Measurements from ENCODE around the gene LTBP2.

DNA sequence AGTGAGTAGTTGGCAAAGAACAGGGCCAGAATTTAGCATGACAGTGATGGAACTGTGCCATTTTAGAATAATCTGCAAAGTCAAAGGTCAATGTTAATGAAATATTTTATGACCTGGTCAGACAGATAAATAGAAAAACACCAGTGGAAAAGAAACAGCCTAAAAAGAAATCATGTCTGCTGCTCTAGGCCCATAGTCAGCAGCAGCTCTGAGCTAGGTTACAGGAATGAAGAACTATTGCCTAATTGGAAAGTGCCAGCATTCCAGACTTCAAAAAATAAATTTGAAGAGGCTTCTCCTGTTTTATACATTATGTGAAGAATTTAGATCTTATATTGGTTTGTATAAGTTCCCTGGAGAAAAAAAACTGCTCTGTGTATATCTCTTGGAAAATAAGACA is 128.7 kb downstream of the LTBP2 start:
- no peak for TF ChIP-seq CTCF (IDR thresholded peaks at IDR 0.05; ENCODE audit: insufficient read depth, low read length)
- TF ChIP-seq, protein P1, sequence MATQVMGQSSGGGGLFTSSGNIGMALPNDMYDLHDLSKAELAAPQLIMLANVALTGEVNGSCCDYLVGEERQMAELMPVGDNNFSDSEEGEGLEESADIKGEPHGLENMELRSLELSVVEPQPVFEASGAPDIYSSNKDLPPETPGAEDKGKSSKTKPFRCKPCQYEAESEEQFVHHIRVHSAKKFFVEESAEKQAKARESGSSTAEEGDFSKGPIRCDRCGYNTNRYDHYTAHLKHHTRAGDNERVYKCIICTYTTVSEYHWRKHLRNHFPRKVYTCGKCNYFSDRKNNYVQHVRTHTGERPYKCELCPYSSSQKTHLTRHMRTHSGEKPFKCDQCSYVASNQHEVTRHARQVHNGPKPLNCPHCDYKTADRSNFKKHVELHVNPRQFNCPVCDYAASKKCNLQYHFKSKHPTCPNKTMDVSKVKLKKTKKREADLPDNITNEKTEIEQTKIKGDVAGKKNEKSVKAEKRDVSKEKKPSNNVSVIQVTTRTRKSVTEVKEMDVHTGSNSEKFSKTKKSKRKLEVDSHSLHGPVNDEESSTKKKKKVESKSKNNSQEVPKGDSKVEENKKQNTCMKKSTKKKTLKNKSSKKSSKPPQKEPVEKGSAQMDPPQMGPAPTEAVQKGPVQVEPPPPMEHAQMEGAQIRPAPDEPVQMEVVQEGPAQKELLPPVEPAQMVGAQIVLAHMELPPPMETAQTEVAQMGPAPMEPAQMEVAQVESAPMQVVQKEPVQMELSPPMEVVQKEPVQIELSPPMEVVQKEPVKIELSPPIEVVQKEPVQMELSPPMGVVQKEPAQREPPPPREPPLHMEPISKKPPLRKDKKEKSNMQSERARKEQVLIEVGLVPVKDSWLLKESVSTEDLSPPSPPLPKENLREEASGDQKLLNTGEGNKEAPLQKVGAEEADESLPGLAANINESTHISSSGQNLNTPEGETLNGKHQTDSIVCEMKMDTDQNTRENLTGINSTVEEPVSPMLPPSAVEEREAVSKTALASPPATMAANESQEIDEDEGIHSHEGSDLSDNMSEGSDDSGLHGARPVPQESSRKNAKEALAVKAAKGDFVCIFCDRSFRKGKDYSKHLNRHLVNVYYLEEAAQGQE (IDR thresholded peaks at IDR 0.05; ENCODE audit: insufficient replicate concordance, low read depth) = no peak
